MCF 10A (cell line): ENCODE results near the gene RIN2. TPM values are rescaled to one million over a fixed set of nuclear protein-coding genes. Genes with fewer than 3 reads are reported as not detected.
A peak's percentile ranks its signal among the peaks of the same experiment; 100 is the strongest.

Experiments
- BruUV-seq: library from RNA; stranded (reverse); fragments of 400-500 nt; replicated peaks from 2 replicates; lab custom pipeline; 2021; lab: Mats Ljungman, UMichigan
- CTCF ChIA-PET: fragments of 300-600 bp; sonication (Branson Sonifier 250); formaldehyde crosslinking; extraction: SDS; loops from one replicate; lab custom pipeline; 2021; ENCODE audit warnings: antibody characterized with exemption, inconsistent platforms; lab: Yijun Ruan, JAX
- POLR2A ChIA-PET: fragments of 300-600, 350-650 bp; sonication (Branson Sonifier 250); formaldehyde crosslinking; extraction: SDS; loops from one replicate; lab custom pipeline; 2020; ENCODE audit warnings: antibody characterized with exemption, inconsistent platforms; lab: Yijun Ruan, JAX
- DNase-seq: peaks from one replicate; pipeline ENCODE4 v3.0.0-alpha.2; 2018; ENCODE audit not compliant: unreplicated experiment
- H3K27ac Mint-ChIP-seq: one replicate; pipeline ENCODE4 v1.8.0; 2022; ENCODE audit warnings: mild to moderate bottlenecking, low read depth, mixed read lengths; ENCODE audit not compliant: unreplicated experiment
- H3K27me3 Mint-ChIP-seq: one replicate; pipeline ENCODE4 v1.8.0; 2022; ENCODE audit warnings: mixed read lengths; ENCODE audit not compliant: insufficient read depth, unreplicated experiment
- H3K36me3 Mint-ChIP-seq: one replicate; pipeline ENCODE4 v1.8.0; 2022; ENCODE audit warnings: mild to moderate bottlenecking, moderate library complexity, mixed read lengths; ENCODE audit not compliant: insufficient read depth, unreplicated experiment
- H3K4me1 Mint-ChIP-seq: one replicate; pipeline ENCODE4 v1.8.0; 2022; ENCODE audit warnings: mixed read lengths; ENCODE audit not compliant: insufficient read depth, unreplicated experiment
- H3K4me3 Mint-ChIP-seq: one replicate; pipeline ENCODE4 v1.8.0; 2022; ENCODE audit warnings: mild to moderate bottlenecking, moderate library complexity, mixed read lengths; ENCODE audit not compliant: unreplicated experiment
- H3K9me3 Mint-ChIP-seq: one replicate; pipeline ENCODE4 v1.8.0; 2022; ENCODE audit warnings: mixed read lengths; ENCODE audit not compliant: unreplicated experiment
- CTCF ChIP-seq: fragments of 200-600 bp; IDR thresholded peaks from one replicate; pipeline ENCODE4 v1.8.0; 2022; ENCODE audit warnings: antibody characterized with exemption, mild to moderate bottlenecking; ENCODE audit not compliant: unreplicated experiment
- intact Hi-C: fragments of 100-400 bp; cut with micrococcal nuclease; formaldehyde crosslinking; loops from 2 replicates; pipeline ENCODE4 v1.14.1; 2022
- total RNA-seq: library from RNA; stranded (reverse); gene quantifications from 2 replicates; pipeline ENCODE4 v1.2.3, GENCODE V29; 2022

Gene RIN2
- total RNA-seq, 1 experiment from 2014 or later, result 23.9 TPM

- no peak for TF ChIP-seq CTCF
- intact Hi-C loops, result no loop called here
- H3K4me1 Mint-ChIP-seq, result peaks cover 18% of the 10 kb centered on the region
- H3K36me3 Mint-ChIP-seq, result no peaks in the 10 kb centered on the region
- H3K9me3 Mint-ChIP-seq, result no peaks in the 10 kb centered on the region
- no peak overlapping the region for H3K4me3 Mint-ChIP-seq
- POLR2A ChIA-PET, result interaction anchor here (0.7 to 1.5 kb wide), 4 partner anchors 11 to 251 kb away, joined by 3 to 6 read pairs (median 3); no protein-coding TSS in a partner anchor
- CTCF ChIA-PET, result interaction anchor here (0.6 to 1.6 kb wide), 4 partner anchors 28 to 96 kb away, joined by 3 to 6 read pairs (median 3); no protein-coding TSS in a partner anchor
- no TSS peak for BruUV-seq
- no peaks in the 10 kb centered on the region for H3K27me3 Mint-ChIP-seq
- no peak overlapping the region for H3K27ac Mint-ChIP-seq
- no peak for DNase-seq
Measured at GRCh38 chr20:19723813-19724430, 34.1 kb upstream of the RIN2 start.

GRCh38 chr20:19725373-19725772 lies 32.7 kb upstream of the RIN2 start:
- TF ChIP-seq CTCF, result no peak
- intact Hi-C loops, result no loop called here
- DNase-seq, result no peak
- Mint-ChIP-seq H3K9me3 (no peaks in the 10 kb centered on the region), H3K4me3 (no peak overlapping the region), H3K36me3 (no peaks in the 10 kb centered on the region), H3K27ac (no peak overlapping the region), H3K4me1 (peaks cover 18% of the 10 kb centered on the region), H3K27me3 (no peaks in the 10 kb centered on the region)
- POLR2A ChIA-PET, result interaction anchor here (0.8 to 2.2 kb wide), 2 partner anchors 10 to 12 kb away, joined by 4 to 13 read pairs; no protein-coding TSS in a partner anchor
- BruUV-seq, result no TSS peak
- CTCF ChIA-PET, result interaction anchor here (1.2 kb wide), 1 partner anchor 32 kb away, joined by 5 read pairs; no protein-coding TSS in a partner anchor

GRCh38 chr20:19725814-19726525 lies 32.1 kb upstream of the RIN2 start:
- no TSS peak for BruUV-seq
- ChIA-PET CTCF (interaction anchor here (1.2 to 1.4 kb wide), 2 partner anchors 25 to 33 kb away, joined by 3 to 5 read pairs; no protein-coding TSS in a partner anchor), POLR2A (interaction anchor here (0.7 to 2.2 kb wide), 6 partner anchors 9 to 291 kb away, joined by 3 to 13 read pairs (median 5); partner anchors contain the start of gene NAA20)
- no peak for TF ChIP-seq CTCF
- DNase-seq, result peak; percentile 34
- Mint-ChIP-seq H3K4me1 (peaks cover 18% of the 10 kb centered on the region), H3K9me3 (no peaks in the 10 kb centered on the region), H3K27me3 (no peaks in the 10 kb centered on the region), H3K27ac (peak overlapping the region; percentile 8), H3K36me3 (no peaks in the 10 kb centered on the region), H3K4me3 (no peak overlapping the region)
- intact Hi-C loops, result no loop called here

GRCh38 chr20:19727251-19727847 lies 30.7 kb upstream of the RIN2 start:
- BruUV-seq, result no TSS peak
- no peak overlapping the region for H3K27ac Mint-ChIP-seq
- H3K27me3 Mint-ChIP-seq, result no peaks in the 10 kb centered on the region
- H3K36me3 Mint-ChIP-seq, result no peaks in the 10 kb centered on the region
- H3K4me3 Mint-ChIP-seq, result no peak overlapping the region
- ChIA-PET POLR2A (interaction anchor here (0.7 to 2.2 kb wide), 3 partner anchors 8 to 72 kb away, joined by 3 to 13 read pairs (median 5); no protein-coding TSS in a partner anchor), CTCF (interaction anchor here (1.4 kb wide), 1 partner anchor 23 kb away, joined by 3 read pairs; no protein-coding TSS in a partner anchor)
- DNase-seq, result no peak
- intact Hi-C loops, result no loop called here
- H3K4me1 Mint-ChIP-seq, result peaks cover 18% of the 10 kb centered on the region
- no peaks in the 10 kb centered on the region for H3K9me3 Mint-ChIP-seq
- no peak for TF ChIP-seq CTCF
